ENCODE data around the gene TTC5.
"Not testable (repeated sequence)": the region's sequence is repeated elsewhere in the genome, so short reads cannot be mapped to it uniquely, and the experiment has no call there.

TTC5 gene, protein sequence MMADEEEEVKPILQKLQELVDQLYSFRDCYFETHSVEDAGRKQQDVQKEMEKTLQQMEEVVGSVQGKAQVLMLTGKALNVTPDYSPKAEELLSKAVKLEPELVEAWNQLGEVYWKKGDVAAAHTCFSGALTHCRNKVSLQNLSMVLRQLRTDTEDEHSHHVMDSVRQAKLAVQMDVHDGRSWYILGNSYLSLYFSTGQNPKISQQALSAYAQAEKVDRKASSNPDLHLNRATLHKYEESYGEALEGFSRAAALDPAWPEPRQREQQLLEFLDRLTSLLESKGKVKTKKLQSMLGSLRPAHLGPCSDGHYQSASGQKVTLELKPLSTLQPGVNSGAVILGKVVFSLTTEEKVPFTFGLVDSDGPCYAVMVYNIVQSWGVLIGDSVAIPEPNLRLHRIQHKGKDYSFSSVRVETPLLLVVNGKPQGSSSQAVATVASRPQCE

DNA sequence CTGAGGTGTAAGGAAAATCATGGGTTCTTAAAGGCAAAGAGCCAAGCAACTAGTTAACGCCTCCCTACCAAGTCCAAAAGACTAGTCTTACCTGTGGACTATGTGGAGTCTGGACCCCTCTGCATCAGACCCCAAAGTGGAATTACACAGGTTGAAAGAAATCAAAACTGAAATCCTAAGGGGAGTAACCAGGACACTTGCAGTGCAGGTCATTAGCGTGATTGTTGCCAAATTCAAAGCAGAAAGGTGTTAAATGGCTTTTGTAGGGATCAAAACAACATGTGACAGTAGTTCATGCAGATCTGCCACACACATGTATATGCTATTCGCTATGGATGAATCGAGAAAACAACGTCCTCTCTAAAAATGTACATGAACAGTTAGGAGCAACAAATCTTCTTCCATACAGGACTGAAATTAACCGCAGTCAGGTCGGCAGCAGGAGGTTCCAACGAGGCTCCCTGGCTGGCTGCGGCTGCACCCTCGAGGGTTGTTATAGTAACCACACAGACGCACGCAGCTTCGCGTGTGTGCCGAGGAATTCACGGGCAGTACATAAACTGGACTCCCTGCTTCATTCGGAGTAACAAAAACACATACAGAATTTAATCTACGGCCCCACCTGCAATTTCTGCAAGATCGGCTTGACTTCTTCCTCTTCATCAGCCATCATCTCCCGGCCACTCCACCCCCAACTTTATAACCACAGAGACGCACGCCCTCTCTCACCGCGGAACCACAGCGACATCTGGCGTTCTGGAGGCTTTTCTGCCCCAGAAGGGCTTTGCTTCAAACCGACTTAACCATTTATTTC is at the start of gene TTC5:
TTC5 (minus strand) TSS at position 687 of the 814 bp plus-strand sequence; CDS start at position 673, 14 bp downstream.
- peak; percentile 87 to 90 for DNase-seq

- no peak for DNase-seq
Measured at GRCh38 chr14:20350860-20351259, 45.1 kb upstream of the TTC5 start.

GRCh38 chr14:20350282-20350681 is 44.5 kb upstream of the TTC5 start:
- no peak for DNase-seq

GRCh38 chr14:20347747-20348146 is 42.0 kb upstream of the TTC5 start:
- no peak for DNase-seq

DNA sequence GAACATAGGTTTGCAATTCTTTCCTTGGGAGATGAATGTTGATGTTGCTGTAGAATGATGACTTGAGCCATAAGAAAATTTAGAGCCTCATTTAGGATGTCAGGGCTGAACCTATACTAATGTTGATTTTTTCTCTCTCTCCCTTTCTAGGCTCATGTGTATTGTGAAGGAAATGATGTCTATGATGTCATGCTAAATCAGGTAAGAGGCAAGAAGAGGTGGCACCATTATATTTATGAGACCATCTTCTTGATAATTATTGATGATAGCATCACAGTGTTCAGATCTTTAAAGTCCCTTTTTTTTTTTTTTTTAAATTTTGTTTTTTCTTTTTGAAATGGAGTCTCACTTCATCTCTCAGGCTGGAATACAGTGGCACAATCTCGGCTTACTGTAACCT is 41.0 kb upstream of the TTC5 start:
- DNase-seq, result no peak

- DNase-seq, result no peak
Measured at GRCh38 chr14:20345366-20345765, 39.6 kb upstream of the TTC5 start.

GRCh38 chr14:20343862-20344220 is 38.1 kb upstream of the TTC5 start:
- DNase-seq, result no peak

DNA sequence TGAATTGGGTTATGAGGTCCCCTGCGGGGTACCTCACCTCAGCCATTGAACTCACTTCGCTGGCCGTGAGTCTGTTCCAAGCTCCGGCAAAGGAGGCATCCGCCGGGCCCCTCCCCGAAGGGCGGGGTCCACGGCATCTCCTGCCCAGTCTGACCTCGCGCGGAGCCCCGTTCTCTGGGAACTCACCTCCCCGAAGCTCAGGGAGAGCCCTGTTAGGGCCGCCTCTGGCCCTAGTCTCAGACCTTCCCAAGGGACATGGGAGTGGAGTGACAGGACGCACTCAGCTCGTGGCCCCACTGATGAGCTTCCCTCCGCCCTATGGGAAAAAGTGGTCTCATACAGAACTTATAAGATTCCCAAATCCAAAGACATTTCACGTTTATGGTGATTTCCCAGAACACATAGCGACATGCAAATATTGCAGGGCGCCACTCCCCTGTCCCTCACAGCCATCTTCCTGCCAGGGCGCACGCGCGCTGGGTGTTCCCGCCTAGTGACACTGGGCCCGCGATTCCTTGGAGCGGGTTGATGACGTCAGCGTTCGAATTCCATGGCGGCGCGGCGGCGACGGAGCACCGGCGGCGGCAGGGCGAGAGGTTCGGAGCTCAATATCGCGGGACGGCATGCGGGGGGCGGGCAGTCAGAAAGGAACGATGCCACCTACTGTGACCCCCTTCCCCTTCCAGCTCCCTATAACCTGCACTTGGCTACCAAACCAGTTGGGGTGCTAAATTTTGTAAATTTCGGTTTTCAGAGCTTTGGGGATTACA is 37.5 kb upstream of the TTC5 start, which contains the start of gene PARP2:
PARP2 (plus strand) TSS at position 544 of the 770 bp plus-strand sequence; CDS start at position 551, 7 bp downstream.
- DNase-seq, result peak; percentile 84 to 86

DNA sequence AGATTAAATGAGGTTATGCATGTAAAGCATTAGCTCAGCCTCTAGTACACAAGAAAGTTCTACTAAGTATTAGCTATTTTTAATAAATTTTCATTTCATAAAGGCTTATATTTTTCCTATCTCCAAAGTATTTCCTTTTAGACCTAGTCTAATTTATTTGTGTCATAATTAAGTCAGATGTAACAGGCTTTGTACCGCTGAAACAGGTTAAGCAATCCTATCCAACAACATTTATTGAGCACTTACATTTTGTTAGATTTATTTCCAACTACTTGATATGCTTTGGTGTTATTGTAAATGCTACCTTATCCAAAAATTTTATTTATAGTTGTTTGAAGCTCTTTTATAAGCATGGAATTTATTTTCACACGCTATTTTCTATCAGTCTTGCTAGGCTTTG is 35.9 kb upstream of the TTC5 start:
- no peak for DNase-seq

GRCh38 chr14:20341032-20341431 is 35.3 kb upstream of the TTC5 start:
- DNase-seq, result not testable (repeated sequence)

- DNase-seq, result no peak
Measured at GRCh38 chr14:20334017-20334416, 28.3 kb upstream of the TTC5 start.

- DNase-seq, result no peak
Measured at GRCh38 chr14:20333494-20333841, 27.7 kb upstream of the TTC5 start.

DNA sequence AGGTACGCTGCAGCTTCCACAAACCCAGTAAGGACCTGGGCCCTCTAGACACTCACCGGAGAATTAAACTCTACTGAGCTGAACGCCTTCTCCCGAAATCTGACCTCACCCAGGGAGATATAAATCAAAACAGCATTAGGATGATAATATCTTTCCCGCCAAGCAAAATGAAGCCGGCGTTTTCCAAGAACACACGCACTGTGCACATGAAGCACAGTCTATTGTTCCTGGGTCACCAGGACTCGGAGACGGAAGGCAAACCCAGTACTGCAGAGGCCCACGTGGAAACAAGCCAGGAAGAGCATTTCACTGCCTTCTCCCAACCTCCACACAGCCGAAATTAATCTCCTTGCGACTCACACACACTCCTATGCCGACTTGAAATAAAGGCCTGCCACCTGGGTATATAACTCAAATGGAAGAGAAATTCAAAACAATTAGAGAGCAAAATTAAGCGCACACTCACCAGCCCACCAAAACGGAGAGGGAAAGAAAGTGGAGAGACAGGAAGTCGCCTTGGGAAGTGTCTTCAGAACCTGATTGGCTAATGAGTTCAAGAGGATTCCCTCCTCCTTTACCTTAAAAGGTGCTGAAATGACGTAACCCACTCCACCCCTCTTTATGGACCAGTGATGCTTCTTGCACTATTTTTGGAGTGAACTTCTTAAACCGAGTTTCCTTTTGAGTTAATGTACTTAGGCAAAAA is 27.2 kb upstream of the TTC5 start, which contains the start of gene CCNB1IP1:
CCNB1IP1 (minus strand) TSS at position 492 of the 706 bp plus-strand sequence. CDS start 16,756 bp downstream, outside the sequence.
- DNase-seq, result peak; percentile 8 to 16

GRCh38 chr14:20332431-20332787 is 26.7 kb upstream of the TTC5 start:
- no peak for DNase-seq

- DNase-seq, result no peak
Measured at GRCh38 chr14:20331053-20331613, 25.4 kb upstream of the TTC5 start.

DNA sequence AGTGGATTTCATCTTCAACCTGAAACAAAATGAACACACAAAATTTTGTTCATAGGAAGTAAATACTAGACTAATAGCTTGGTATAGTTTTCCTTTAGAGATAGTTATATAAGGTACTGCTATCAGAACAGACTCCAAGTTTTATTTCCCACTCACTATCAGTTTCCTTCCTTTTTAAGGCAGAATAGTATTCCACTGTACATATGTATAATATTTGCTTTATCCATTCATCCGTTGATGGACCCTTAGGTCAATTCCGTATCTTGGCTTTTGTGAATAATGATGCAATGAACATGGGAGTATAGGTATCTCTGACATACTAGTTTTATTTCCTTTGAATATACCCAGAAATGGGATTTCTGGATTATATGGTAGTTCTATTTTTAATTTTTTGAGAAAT is 23.6 kb upstream of the TTC5 start:
- no peak for DNase-seq

DNA sequence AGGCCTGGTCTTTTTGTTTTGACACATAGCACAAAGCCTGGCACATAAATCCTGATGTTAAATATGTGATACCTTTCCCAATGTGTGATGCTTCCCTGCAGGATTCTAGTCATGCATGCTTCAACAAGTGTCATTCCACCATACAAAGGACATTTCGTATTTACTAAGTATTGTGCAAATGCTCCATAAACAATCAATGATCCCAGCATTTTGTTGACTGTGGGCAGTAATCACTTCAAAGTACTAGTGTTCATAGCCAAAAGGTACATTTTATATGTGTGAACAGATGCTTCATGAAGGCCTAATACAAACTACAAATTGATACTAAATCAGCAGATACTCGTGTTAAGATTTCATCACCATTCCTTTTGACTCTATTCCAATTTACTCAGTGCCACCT is 23.0 kb upstream of the TTC5 start:
- DNase-seq, result no peak

DNA sequence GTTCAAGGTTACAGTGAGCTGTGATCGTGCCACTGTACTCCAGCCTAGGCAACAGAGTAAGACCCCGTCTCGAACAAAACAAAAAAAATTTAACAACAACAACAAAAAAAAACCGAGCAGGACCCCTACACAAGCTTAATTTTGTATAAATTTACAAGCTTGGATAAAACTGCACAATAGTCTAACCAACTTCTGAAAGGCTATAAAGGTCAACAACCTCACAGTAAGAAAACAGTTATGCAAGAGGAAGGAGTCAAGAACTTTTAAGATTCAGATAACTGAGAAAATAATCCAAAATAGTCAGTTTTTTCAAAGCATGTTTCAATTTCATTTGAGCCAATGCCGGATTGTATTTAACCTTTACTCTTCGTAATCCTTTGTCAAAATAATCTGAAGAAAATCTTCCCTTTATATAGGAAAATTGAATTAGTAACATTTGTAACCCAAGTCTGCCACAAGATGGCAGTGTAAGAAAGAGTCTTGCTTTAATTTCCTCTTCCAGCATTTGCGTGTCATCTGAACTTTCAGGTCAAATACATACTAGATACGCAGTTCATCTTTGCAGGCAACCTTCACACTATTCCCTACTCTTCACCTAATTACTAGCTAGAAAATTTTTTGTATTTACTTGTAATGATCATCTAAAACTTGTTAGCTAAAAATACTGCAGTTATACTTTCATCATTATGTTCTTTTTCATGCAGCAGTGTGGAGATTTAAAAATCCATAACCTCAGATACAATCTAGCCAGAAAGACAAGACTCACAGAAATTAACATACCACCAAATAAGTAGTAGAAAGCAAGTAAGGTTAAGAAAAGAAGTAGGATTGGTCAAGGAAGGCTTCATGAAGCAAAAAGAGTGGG is 21.5 kb upstream of the TTC5 start:
- no peak for DNase-seq

- DNase-seq, result no peak
Measured at GRCh38 chr14:20317720-20318119, 12.0 kb upstream of the TTC5 start.

- DNase-seq, result no peak
Measured at GRCh38 chr14:20314026-20314425, 8.3 kb upstream of the TTC5 start.

- no peak for DNase-seq
Measured at GRCh38 chr14:20306079-20306423, 300 bp upstream of the TTC5 start.
